ENCODE results near the gene FAM229A. TPM values are rescaled to one million over a fixed set of nuclear protein-coding genes. Genes with fewer than 3 reads are reported as not detected.
A peak's percentile ranks its signal among the peaks of the same experiment; 100 is the strongest.

Gene FAM229A
- total RNA-seq, 3 donors from 2014 or later (not counting 1 experiment from before 2014, with no cell fraction given), result 18.3 to 23.5 (median 21.0) TPM

GRCh38 chr1:32335535-32335789, 26.8 kb downstream of the FAM229A start:
- Histone ChIP-seq H3K4me1 (ENCODE audit: control insufficient read depth, insufficient read depth, low read length) (peaks cover 48% of the 10 kb centered on the region), H3K27me3 (ENCODE audit: control insufficient read depth, insufficient read depth, low read length) (no peaks in the 10 kb centered on the region), H3K9me3 (ENCODE audit: control insufficient read depth, insufficient read depth, low read length) (no peaks in the 10 kb centered on the region), H3K27ac (ENCODE audit: low read length) (no peak overlapping the region), H3K4me3 (ENCODE audit: low read length) (peak overlapping the region; percentile 36), H3K36me3 (ENCODE audit: control insufficient read depth, insufficient read depth, low read length) (peaks cover 35% of the 10 kb centered on the region)
- Mint-ChIP-seq H3K27ac (peak overlapping the region in 1 of 2 donors; percentile 76), H3K9me3 (no peaks in the 10 kb centered on the region), H3K36me3 (peaks cover 11% of the 10 kb centered on the region), H3K4me1 (peaks cover 26 to 52% of the 10 kb centered on the region in 2 donors), H3K27me3 (ENCODE audit: low read depth in 2 of 2) (peaks cover 0 to 3% of the 10 kb centered on the region in 2 donors), H3K4me3 (peak overlapping the region; percentile 88)
- intact Hi-C loops (cut with micrococcal nuclease), result loop anchor here (1.0 to 5.0 kb wide), 4 partner anchors 37 to 113 kb away; partner anchors contain the start of genes BSDC1, EIF3I and TMEM234
- peak in 2 of 3 donors; percentile 4 to 14 for ATAC-seq
- 0% methylated on average over 34 of the region's 34 CpGs for WGBS (ENCODE audit: insufficient coverage)
- TF ChIP-seq, protein P1, sequence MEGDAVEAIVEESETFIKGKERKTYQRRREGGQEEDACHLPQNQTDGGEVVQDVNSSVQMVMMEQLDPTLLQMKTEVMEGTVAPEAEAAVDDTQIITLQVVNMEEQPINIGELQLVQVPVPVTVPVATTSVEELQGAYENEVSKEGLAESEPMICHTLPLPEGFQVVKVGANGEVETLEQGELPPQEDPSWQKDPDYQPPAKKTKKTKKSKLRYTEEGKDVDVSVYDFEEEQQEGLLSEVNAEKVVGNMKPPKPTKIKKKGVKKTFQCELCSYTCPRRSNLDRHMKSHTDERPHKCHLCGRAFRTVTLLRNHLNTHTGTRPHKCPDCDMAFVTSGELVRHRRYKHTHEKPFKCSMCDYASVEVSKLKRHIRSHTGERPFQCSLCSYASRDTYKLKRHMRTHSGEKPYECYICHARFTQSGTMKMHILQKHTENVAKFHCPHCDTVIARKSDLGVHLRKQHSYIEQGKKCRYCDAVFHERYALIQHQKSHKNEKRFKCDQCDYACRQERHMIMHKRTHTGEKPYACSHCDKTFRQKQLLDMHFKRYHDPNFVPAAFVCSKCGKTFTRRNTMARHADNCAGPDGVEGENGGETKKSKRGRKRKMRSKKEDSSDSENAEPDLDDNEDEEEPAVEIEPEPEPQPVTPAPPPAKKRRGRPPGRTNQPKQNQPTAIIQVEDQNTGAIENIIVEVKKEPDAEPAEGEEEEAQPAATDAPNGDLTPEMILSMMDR (IDR thresholded peaks at IDR 0.05), result no peak
- peak in 1 of 2 donors; percentile 30 for DNase-seq

GRCh38 chr1:32334864-32335534, 27.3 kb downstream of the FAM229A start:
- Mint-ChIP-seq H3K9me3 (no peaks in the 10 kb centered on the region), H3K4me3 (peak overlapping the region; percentile 88), H3K27ac (peak overlapping the region; percentile 43 to 76), H3K36me3 (peaks cover 11% of the 10 kb centered on the region), H3K27me3 (ENCODE audit: low read depth in 2 of 2) (peaks cover 0 to 3% of the 10 kb centered on the region in 2 donors), H3K4me1 (peaks cover 26 to 52% of the 10 kb centered on the region in 2 donors)
- no peak overlapping the region for H3K27ac ChIP-seq (ENCODE audit: low read length)
- intact Hi-C loops (cut with micrococcal nuclease), result loop anchor here (1.0 to 5.0 kb wide), 4 partner anchors 37 to 113 kb away; partner anchors contain the start of genes BSDC1, EIF3I and TMEM234
- peaks cover 48% of the 10 kb centered on the region for H3K4me1 ChIP-seq (ENCODE audit: control insufficient read depth, insufficient read depth, low read length)
- H3K4me3 ChIP-seq (ENCODE audit: low read length), result peak overlapping the region; percentile 36
- DNase-seq, result peak; percentile 64 to 89
- ATAC-seq, result peak; percentile 49 to 66 (median 49)
- H3K9me3 ChIP-seq (ENCODE audit: control insufficient read depth, insufficient read depth, low read length), result no peaks in the 10 kb centered on the region
- TF ChIP-seq, protein P1 (IDR thresholded peaks at IDR 0.05), result peak; percentile 83
- 4% methylated on average over 46 of the region's 46 CpGs for WGBS (ENCODE audit: insufficient coverage)
- H3K27me3 ChIP-seq (ENCODE audit: control insufficient read depth, insufficient read depth, low read length), result no peaks in the 10 kb centered on the region
- H3K36me3 ChIP-seq (ENCODE audit: control insufficient read depth, insufficient read depth, low read length), result peaks cover 40% of the 10 kb centered on the region

DNA sequence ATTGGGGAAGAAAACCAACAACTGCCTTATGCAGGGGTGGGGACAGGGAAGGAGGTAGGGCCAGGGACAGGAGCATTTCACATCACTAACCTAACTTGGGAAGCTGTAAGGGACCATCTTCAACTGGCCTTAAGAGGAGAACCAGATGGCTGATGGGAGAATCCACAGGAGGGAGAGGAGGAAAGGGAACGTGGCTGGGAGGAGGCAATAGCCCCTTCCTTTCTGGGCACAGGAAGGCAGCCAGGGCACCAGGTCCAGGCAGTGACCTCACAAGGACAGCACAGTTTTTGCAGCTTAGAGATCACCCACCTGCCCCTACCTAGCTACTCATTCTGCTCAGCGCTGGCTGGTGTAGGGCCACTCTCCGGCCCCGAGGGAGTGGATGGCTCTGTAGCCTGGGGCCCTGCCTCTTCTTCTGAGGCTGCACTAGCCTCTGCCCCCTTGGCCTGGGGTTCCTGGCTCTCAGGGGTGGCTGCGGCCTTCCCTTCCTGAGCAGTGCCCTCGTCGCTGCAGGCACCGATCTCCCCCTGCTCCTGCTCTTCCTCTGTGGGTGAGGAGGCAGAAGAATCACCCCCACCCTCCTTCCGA, 27.9 kb downstream of the FAM229A start:
- Histone ChIP-seq H3K4me1 (ENCODE audit: control insufficient read depth, insufficient read depth, low read length) (peaks cover 43% of the 10 kb centered on the region), H3K27ac (ENCODE audit: low read length) (no peak overlapping the region), H3K4me3 (ENCODE audit: low read length) (no peak overlapping the region), H3K9me3 (ENCODE audit: control insufficient read depth, insufficient read depth, low read length) (no peaks in the 10 kb centered on the region), H3K36me3 (ENCODE audit: control insufficient read depth, insufficient read depth, low read length) (peaks cover 46% of the 10 kb centered on the region), H3K27me3 (ENCODE audit: control insufficient read depth, insufficient read depth, low read length) (no peaks in the 10 kb centered on the region)
- Mint-ChIP-seq H3K36me3 (peaks cover 11% of the 10 kb centered on the region), H3K4me3 (peak overlapping the region; percentile 88), H3K27ac (peak overlapping the region; percentile 38 to 76), H3K27me3 (ENCODE audit: low read depth in 2 of 2) (peaks cover 0 to 3% of the 10 kb centered on the region in 2 donors), H3K4me1 (peaks cover 30 to 52% of the 10 kb centered on the region in 2 donors), H3K9me3 (no peaks in the 10 kb centered on the region)
- TF ChIP-seq, protein P1 (IDR thresholded peaks at IDR 0.05), result no peak
- ATAC-seq (no peak), DNase-seq (peak in 1 of 2 donors; percentile 30)
- intact Hi-C loops (cut with micrococcal nuclease), result loop anchor here (2.0 kb wide), 1 partner anchor 60 kb away; the partner anchor contains the start of gene BSDC1
- WGBS (ENCODE audit: insufficient coverage), result 78% methylated on average over 9 of the region's 9 CpGs

All from natural killer cell (primary cell).